Cardiac atrium fibroblast (primary cell): ENCODE results near the gene ARHGAP18. TPM values are rescaled to one million over a fixed set of nuclear protein-coding genes. Genes with fewer than 3 reads are reported as not detected.

Experiments
- total RNA-seq: library from RNA; depleted of rRNA; stranded (reverse); fragments of >200 nt; gene quantifications from 2 replicates; pipeline ENCODE4 v1.2.3, GENCODE V29; 2015

The ARHGAP18 gene
- total RNA-seq: 24.2 and 41.0 TPM in 2 replicates

GRCh38 chr6:129709769-129710449, at the start of gene ARHGAP18:
TSS of gene ARHGAP18 (minus strand) at chr6:129710177. CDS start at chr6:129710136, 41 bp downstream.

Other genes starting within 250 kb of the ARHGAP18 start
- gene TMEM244, start 151.1 kb upstream of the ARHGAP18 start, total RNA-seq: not detected in 2 replicates